ENCODE measurements around the gene TMEM176A.

GRCh38 chr7:150781103-150781502 lies 19.5 kb upstream of the TMEM176A start:
- TF ChIP-seq CTCF (conservative IDR thresholded peaks at IDR 0.05) (no peak), ZFX (IDR thresholded peaks at IDR 0.05) (no peak)

Measured in C4-2B (cell line).